Stimulated activated CD8-positive, alpha-beta memory T cell treated with anti-CD3 and anti-CD28 coated beads, Interleukin-4, amount 100 ng/mL, for 24 hours (primary cell): ENCODE measurements around the gene UNC50.
A peak's percentile ranks its signal among the peaks of the same experiment; 100 is the strongest.
"Not testable (repeated sequence)": the region's sequence is repeated elsewhere in the genome, so short reads cannot be mapped to it uniquely, and the experiment has no call there.

ENCODE experiments used
- DNase-seq: peaks from one replicate; pipeline ENCODE4 v3.0.0-alpha.2; 2020; ENCODE audit warnings: low read depth

UNC50 gene

DNA sequence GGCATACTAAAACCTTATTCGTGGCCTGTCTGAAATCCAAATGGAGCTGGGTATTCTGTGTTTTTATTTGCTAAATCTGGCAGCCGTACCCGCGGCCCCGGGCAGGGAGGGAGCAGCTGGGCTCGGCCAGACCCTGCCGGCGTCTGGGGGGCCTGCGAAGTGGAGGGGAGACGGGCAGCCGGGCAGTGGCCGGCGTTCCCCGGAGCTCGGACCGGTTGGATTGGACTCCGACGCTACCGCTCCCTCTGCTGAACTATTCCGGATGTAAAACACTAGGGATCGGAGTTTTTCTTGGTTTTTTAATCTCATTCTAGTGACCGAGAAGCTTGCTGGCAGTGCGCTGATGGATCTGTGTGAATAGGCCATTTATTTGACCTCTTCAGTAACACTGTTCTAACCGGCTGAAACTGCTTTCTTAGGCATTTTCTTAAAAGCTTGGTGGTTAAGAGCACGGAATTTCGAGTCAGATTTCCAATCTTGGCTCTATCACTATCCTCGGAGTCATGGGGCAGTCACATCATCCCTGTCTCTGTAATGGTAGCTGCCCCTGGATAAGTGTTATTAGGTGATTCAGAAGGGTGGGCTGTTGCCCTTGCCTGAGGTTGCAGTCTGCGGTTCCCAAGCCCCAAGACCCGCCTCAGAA is 694 bp downstream of the UNC50 start:
- no peak for DNase-seq

- no peak for DNase-seq
These were observed 5.8 kb downstream of the UNC50 start for GRCh38 chr2:98614024-98614739.

DNA sequence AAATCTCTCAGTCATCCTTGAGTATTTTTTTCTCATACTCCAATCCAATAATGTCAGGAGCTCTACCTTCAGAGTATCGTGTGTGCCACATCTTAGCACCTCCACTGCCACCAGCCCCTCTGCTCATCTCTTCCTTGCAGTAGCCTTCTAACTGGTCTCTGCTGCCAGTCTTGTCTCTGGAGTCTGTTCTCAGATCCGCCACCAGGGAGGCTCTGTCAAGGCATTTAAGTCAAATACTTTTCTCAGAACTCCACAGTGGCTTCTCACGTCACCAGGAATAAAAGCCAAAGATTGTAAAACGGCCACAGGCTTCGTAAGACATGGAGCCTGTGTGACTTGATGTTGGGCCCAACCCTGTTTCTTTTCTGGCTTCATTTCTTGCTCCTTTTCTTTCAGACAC is 7.1 kb downstream of the UNC50 start:
- no peak for DNase-seq

- DNase-seq: no peak
These were observed 8.8 kb downstream of the UNC50 start for GRCh38 chr2:98617149-98617548.

DNA sequence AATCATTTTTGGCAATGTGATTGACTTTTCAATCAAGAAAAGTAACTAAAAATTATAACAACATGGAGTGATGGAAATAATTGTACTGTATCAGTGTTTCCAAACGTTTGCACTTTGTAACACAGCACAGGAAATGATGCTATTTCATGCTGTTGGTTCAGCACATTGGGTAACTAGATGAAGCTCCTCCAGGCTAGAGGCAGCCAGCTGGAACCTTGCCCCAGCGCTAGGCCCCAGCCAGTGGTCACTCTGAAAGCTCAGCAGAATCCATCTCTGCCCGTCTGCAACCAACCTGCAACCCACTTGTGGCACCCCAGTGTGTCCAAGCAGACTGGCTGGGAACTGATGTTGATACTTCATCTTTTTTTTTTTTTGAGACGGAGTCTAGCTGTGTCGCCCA is 15.3 kb downstream of the UNC50 start:
- DNase-seq: no peak

- no peak for DNase-seq
These were observed 24.0 kb downstream of the UNC50 start for GRCh38 chr2:98632351-98632750.

DNA sequence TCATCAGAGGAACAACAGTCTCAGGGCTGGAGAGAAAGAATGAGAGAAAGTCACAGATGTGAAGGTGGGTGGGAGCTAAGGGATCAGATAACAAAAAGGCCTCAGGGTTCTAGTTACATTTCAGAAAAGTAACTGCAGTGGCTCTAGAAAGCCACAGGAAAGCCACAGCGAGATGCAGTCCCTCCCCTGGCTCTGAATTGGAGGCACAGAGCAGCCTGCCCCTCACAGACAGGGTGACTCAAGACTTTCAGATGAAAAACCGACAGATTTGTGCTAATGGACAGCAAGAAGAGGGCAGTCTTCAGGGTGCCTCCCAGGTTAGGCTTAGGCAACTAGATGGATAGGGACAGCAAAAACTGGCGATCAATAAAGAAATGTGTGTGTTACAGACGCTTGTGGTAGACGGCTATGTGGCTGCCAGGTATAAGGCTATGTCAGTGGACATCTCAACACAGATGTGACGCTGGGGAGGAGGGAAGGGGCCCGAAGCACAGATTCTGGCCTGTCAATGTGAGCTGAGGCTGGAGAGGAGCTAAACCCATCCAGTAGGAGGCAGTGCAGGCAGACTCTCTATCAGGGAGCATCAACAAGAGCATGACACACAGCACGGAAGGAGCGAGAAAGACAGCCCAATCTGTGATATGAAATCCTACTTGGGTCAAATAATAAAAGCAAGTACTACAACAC is 26.2 kb downstream of the UNC50 start:
- DNase-seq: peak; percentile 27

GRCh38 chr2:98637401-98638147 is 29.2 kb downstream of the UNC50 start:
- peak; percentile 27 for DNase-seq

DNA sequence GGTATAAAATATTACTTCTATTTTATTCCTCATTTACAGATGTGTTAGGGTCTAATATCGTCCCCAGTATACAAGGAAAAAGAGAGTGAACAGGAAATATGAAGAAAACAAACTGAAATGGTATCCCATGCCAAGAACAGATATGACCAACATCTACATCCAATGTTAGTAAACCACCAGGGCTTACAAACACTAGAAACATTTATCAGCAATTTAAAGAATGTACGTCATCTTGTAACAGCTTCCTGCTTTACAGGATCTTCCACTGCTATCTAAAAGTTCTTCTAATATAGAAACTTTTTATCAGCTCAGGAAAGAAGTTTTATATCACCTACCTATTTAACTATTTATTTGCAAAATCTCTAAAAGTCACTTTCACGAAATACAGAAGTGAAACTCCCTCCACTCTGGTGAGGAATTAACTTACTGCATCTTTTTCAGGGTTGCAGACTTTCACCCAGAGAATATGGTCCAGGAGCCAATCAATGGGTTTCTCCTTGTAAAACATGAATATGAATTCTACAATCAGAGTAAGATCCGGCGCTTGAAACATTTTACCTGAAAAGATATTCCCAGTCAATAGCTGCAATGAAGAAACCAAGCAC is 35.2 kb downstream of the UNC50 start:
- no peak for DNase-seq

DNA sequence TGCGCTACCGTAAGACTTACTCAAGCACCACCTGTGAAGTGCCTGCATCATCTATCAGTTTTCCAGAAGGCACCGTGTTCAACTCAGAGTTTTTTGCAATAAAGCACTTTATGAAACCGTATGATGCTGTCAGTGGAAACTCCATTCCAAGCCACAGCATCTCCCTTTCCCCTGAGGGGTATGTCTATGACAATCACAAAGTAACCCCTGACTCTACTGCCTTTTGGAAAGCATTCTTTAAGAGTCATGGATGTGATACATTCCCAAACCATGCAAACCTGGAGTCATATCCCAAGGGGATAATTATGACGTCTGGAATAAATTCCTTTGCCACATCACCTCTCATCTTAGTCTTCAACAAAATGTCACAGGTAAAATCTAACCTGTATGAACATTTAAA is 39.2 kb downstream of the UNC50 start:
- DNase-seq: no peak

GRCh38 chr2:98648451-98648850 is 40.1 kb downstream of the UNC50 start:
- DNase-seq: no peak

DNA sequence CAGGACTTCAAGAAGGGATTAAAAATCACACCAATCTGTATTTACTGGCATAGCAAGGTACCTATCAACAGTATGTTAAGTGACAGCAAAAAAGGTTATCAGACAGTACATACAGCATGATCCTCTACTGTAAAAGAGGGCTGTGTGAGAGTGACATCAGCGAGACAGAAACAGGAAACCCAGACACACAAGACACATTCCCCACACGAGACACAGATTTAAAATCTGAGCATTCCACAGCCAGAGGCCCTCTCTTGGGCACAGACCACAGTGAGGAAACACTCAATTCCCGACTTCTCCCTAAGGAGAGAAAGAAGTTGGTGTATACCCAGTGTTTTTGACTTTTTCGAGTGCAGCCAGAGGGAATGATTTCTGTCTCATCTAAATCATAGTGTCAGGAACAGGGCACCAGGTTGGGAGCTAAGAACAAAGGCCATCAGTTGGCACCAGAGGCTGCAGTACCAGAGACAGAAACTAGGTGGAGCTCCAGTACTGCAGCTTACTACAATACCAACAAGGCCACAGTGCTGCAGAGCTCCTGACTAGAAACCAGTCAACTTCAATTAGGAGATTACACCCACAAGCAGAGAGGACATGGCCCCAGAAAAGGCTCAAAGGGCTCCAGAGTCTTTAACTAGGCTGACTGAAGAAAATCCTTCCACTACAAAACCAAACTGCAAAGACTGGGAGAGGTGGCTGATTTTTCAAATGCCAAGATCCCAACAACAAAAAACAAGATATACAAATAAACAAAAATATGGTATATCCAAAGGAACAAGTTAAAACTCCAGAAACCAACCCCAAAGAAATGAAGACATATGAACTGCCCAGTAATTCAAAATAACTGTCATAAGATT is 41.0 kb downstream of the UNC50 start:
- peak; percentile 71 for DNase-seq

GRCh38 chr2:98649992-98650375 is 41.6 kb downstream of the UNC50 start:
- no peak for DNase-seq

- DNase-seq: no peak
These were observed 42.6 kb downstream of the UNC50 start for GRCh38 chr2:98650998-98651397.

DNA sequence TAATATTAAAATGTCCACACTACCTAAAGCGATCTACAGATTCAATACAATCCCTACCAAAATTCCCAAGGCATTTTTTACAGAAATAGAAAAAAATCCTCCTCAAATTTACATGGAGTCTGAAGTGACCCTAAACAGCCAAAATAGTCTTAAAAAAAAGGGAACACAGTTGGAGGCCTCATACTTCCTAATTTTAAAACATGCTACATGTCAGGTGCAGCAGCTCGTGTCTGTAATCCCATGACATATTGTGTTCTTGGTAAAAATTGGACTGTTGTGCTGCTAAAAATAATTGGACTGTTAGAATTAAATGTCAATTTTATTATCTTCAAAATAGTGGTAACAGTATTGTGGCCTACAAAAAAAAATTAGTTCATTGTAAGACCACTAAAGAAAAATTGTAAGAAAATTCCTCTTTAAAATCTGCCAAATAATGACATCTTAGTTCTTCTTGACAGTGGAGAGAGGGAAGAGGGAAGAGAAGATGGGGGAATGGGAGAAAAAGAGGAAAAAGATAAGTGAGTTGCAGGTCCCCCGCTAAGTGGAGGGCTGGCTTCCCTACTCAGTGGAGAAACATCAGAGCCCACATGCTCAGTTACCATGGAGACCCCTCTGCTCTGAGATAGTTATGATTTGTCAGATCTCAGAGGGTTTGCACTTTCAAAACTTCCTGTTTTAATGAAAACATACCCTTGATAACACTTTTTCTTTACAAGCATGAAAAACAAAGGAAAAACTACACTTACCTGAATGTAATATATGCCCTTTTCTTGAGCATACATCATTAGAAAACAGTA is 46.5 kb downstream of the UNC50 start:
- DNase-seq: no peak

DNA sequence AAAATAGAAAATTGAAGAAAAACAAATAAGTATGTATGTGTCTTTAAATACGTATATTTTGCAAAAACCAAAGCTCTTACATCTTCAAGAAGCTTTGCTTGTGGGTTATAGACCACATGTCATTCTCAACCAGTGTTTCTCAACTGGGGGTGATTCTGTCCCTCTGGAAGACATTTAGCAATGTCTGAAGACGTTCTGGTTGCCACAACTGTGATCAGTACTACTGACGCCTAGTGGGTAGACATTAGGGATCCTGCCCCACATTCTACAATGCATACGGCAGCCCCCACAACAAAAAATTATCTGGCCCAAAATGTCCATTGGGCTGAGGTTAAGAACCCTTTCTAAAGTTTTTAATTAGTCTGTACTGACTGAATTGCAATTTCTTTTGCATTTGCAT is 48.4 kb downstream of the UNC50 start:
- DNase-seq: no peak

GRCh38 chr2:98658816-98659490 is 50.6 kb downstream of the UNC50 start:
- no peak for DNase-seq

DNA sequence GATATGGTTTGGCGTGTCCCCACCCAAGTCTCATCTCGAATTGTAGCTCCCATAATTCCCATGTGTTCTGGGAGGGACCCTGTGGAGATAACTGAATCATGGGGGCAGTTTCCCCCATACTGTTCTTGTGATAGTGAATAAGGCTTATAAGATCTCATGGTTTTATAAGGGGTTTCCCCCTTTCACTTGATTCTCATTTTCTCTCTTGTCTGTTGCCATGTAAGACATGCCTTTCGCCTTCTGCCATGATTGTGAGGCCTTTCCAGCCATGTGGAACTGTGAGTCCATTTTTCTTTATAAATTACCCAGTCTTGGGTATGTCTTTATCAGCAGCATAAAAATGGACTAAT is 51.1 kb downstream of the UNC50 start:
- not testable (repeated sequence) for DNase-seq

GRCh38 chr2:98663511-98664090 is 55.2 kb downstream of the UNC50 start:
- no peak for DNase-seq

GRCh38 chr2:98664323-98664722 is 55.9 kb downstream of the UNC50 start:
- DNase-seq: peak; percentile 17
